Astrocyte of the cerebellum (primary cell): Measurements from ENCODE around the gene RIPK4.

Source experiments
- DNase-seq: peaks from one replicate; pipeline ENCODE4 v3.0.0-alpha.2; 2011; ENCODE audit warnings: low read depth
- H3K4me3 ChIP-seq: 2 replicates; pipeline ENCODE4 v1.5.1; 2011; ENCODE audit warnings: mild to moderate bottlenecking, low read depth, low read length, moderate library complexity
- in situ Hi-C: cut with HindIII; loops from 2 replicates; pipeline ENCODE4 v1.10.0; 2017; ENCODE audit warnings: low sequenced_read_pairs
- TF ChIP-seq, protein P1 (sequence below): IDR thresholded peaks from 2 replicates; pipeline ENCODE4 v1.5.1; 2012; ENCODE audit warnings: low read length, low read depth, moderate library complexity, mild to moderate bottlenecking; ENCODE audit errors: missing control alignments

RIPK4 gene

GRCh38 chr21:41770901-41771624 lies 4.2 kb upstream of the RIPK4 start:
- no peak overlapping the region for H3K4me3 ChIP-seq
- in situ Hi-C loops = no loop called here
- no peak for DNase-seq
- TF ChIP-seq, protein P1, sequence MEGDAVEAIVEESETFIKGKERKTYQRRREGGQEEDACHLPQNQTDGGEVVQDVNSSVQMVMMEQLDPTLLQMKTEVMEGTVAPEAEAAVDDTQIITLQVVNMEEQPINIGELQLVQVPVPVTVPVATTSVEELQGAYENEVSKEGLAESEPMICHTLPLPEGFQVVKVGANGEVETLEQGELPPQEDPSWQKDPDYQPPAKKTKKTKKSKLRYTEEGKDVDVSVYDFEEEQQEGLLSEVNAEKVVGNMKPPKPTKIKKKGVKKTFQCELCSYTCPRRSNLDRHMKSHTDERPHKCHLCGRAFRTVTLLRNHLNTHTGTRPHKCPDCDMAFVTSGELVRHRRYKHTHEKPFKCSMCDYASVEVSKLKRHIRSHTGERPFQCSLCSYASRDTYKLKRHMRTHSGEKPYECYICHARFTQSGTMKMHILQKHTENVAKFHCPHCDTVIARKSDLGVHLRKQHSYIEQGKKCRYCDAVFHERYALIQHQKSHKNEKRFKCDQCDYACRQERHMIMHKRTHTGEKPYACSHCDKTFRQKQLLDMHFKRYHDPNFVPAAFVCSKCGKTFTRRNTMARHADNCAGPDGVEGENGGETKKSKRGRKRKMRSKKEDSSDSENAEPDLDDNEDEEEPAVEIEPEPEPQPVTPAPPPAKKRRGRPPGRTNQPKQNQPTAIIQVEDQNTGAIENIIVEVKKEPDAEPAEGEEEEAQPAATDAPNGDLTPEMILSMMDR = no peak

- TF ChIP-seq, protein P1 = no peak
- DNase-seq = no peak
- no peak overlapping the region for H3K4me3 ChIP-seq
- in situ Hi-C loops = loop anchor here (5.0 kb wide), 2 partner anchors 38 to 98 kb away; no protein-coding TSS in a partner anchor
Observed at GRCh38 chr21:41769933-41770332, 3.1 kb upstream of the RIPK4 start.

DNA sequence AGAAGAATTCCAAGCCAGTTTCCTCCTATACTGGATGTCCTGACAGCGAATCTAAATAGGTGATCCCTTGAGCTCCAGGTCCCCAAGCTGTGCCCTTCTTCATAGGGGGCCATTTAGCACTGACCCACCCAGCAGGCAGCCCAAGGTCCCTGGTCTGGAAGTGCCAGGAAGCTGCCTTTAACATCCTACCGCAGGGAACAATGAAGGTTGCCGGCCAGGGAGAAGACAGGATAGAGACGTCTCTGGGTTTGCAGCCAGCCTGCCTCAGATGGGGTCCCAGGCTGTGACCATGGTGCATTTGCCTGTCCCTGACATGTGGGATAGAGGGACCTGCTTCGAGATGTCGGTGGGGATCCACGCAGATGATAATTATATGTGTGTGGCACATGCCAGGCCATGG lies 2.7 kb upstream of the RIPK4 start:
- TF ChIP-seq, protein P1 = no peak
- in situ Hi-C loops = loop anchor here (5.0 kb wide), 2 partner anchors 37 to 97 kb away; no protein-coding TSS in a partner anchor
- H3K4me3 ChIP-seq = no peak overlapping the region
- DNase-seq = no peak

DNA sequence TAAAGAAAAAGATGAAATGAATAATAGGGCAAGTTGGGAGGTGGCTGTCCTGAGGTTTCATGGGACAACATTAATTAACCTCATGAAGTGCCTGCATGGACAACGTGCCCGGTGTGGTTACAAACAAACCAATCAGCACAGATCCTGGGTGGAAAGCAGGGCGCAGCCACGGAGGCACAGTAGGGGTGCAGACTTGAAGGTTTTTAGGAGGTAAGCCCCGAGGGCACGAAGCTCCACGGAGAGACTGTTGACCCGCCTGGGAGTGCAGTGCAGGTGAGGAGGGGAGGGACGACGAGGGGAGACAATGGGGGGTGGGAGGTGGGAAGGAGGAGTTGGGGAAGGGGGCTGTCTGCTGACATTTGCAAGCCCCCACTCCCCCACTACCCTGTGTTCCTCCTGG lies 2.3 kb upstream of the RIPK4 start:
- TF ChIP-seq, protein P1 = no peak
- in situ Hi-C loops = loop anchor here (5.0 kb wide), 2 partner anchors 37 to 97 kb away; no protein-coding TSS in a partner anchor
- peak overlapping the region; percentile 37 for H3K4me3 ChIP-seq
- DNase-seq = no peak

GRCh38 chr21:41768437-41769042 lies 1.7 kb upstream of the RIPK4 start:
- H3K4me3 ChIP-seq = peak overlapping the region; percentile 37
- no peak for DNase-seq
- TF ChIP-seq, protein P1 = peak; percentile 59

DNA sequence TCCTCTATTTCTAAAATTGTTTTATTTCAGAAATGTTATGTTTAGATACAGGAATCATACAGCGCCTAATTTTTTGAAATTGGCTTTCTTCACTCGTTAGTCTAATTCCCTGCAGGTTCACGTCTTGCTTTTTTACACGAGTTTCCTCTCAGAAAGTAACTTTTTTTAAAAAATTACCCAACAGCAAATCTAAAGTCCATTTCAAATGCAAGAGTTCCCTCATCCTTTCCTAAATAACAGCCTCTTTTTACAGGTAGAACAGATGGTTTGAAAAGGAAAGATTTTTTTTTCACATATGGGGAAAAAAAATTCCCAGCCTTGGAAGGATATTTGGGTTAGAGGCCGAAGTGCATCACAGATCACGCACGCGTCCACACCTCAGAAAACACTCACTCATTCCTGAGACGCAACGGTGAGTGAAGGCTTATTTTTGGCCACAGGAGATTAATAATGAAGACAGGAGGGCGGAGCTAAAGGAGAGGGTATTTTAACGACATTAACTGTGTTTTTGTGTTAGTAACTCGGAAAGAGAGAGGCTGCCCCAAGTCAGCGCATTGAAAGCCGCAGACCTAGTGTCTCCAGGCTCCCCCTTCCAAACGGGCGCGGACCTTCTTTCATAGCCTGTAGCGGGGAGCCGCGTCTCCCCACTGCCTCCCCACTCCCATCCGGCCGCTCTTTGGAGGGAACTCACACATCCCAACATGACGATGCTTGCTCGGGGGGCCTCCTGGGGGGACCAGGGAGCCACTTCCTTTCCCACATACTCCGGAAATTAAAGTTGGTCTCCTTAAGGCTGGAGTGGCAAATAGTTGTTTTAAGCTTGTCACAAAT lies 969 bp upstream of the RIPK4 start:
- no peak for DNase-seq
- in situ Hi-C loops = loop anchor here (5.0 kb wide), 2 partner anchors 36 to 96 kb away; no protein-coding TSS in a partner anchor
- H3K4me3 ChIP-seq = peak overlapping the region; percentile 37
- TF ChIP-seq, protein P1 = no peak

More at GRCh38 chr21:41768437-41769042, 1.7 kb upstream of the RIPK4 start:
- in situ Hi-C loops = loop anchor here (5.0 kb wide), 2 partner anchors 36 to 96 kb away; no protein-coding TSS in a partner anchor
